HUES48 (cell line): ENCODE measurements around the gene BEAN1.
"Not testable (repeated sequence)": the region's sequence is repeated elsewhere in the genome, so short reads cannot be mapped to it uniquely, and the experiment has no call there.

Experiments used
- H3K27ac ChIP-seq: one replicate; pipeline ENCODE4 v1.7.0; 2013; ENCODE audit warnings: low read depth, low read length, inconsistent platforms
- H3K27me3 ChIP-seq: 2 replicates; pipeline ENCODE4 v1.6.1; 2013; ENCODE audit warnings: mild to moderate bottlenecking, low read length; ENCODE audit not compliant: control insufficient read depth, insufficient read depth
- H3K36me3 ChIP-seq: 2 replicates; pipeline ENCODE4 v1.6.1; 2013; ENCODE audit warnings: low read length; ENCODE audit not compliant: control insufficient read depth, insufficient read depth
- H3K4me1 ChIP-seq: 2 replicates; pipeline ENCODE4 v1.6.1; 2013; ENCODE audit warnings: mild to moderate bottlenecking, low read length; ENCODE audit not compliant: control insufficient read depth, insufficient read depth
- H3K4me3 ChIP-seq: 2 replicates; pipeline ENCODE4 v1.5.1; 2013; ENCODE audit warnings: mild to moderate bottlenecking, low read depth, low read length
- H3K9ac ChIP-seq: 2 replicates; pipeline ENCODE4 v1.6.1; 2013; ENCODE audit warnings: mild to moderate bottlenecking, low read depth, low read length, moderate library complexity
- H3K9me3 ChIP-seq: 2 replicates; pipeline ENCODE4 v1.6.1; 2013; ENCODE audit warnings: low read length; ENCODE audit not compliant: control insufficient read depth, insufficient read depth

Gene BEAN1

GRCh38 chr16:66460703-66461102 lies 33.6 kb downstream of the BEAN1 start:
- Histone ChIP-seq H3K4me1 (peaks cover 4% of the 10 kb centered on the region; the same call in 1 of the 2 replicates), H3K27ac (no peak overlapping the region), H3K36me3 (no peaks in the 10 kb centered on the region), H3K9ac (no peak overlapping the region), H3K9me3 (no peaks in the 10 kb centered on the region), H3K4me3 (no peak overlapping the region), H3K27me3 (no peaks in the 10 kb centered on the region; the same call in 1 of the 2 replicates)

DNA sequence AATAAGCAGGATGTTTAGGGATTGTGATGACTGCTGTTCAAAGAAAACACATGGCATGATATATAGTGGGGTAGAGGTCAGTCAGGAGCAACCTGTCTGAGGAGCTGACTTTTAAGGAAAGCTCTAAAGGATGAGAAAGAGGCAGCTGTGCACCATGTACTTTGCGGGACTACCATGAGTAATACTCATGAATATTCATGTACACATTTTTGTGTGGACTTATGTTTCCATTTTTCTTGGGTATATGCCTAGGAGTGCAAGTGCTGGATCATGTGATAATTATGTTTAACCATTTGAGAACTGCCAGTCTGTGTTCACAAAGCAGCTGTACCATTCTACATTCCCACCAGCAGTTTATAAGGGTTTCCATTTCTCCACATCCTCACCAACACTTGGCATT lies 35.8 kb downstream of the BEAN1 start:
- peaks cover 4% of the 10 kb centered on the region; the same call in 1 of the 2 replicates for H3K4me1 ChIP-seq

GRCh38 chr16:66465946-66466345 lies 38.9 kb downstream of the BEAN1 start:
- H3K27me3 ChIP-seq, H3K9me3 ChIP-seq, H3K36me3 ChIP-seq, H3K9ac ChIP-seq, H3K4me1 ChIP-seq, H3K27ac ChIP-seq, H3K4me3 ChIP-seq: not testable (repeated sequence)

More for the DNA sequence above, 35.8 kb downstream of the BEAN1 start:
- Histone ChIP-seq H3K27me3 (no peaks in the 10 kb centered on the region; the same call in 1 of the 2 replicates), H3K36me3 (no peaks in the 10 kb centered on the region), H3K9ac (no peak overlapping the region), H3K27ac (no peak overlapping the region), H3K4me3 (no peak overlapping the region), H3K9me3 (no peaks in the 10 kb centered on the region)

- not testable (repeated sequence) for H3K9me3 ChIP-seq, H3K4me1 ChIP-seq, H3K36me3 ChIP-seq, H3K4me3 ChIP-seq, H3K9ac ChIP-seq, H3K27me3 ChIP-seq, H3K27ac ChIP-seq
Observed at GRCh38 chr16:66466636-66467035, 39.5 kb downstream of the BEAN1 start.

- Histone ChIP-seq H3K4me3 (no peak overlapping the region), H3K27ac (no peak overlapping the region), H3K27me3 (no peaks in the 10 kb centered on the region; the same call in 1 of the 2 replicates), H3K4me1 (no peaks in the 10 kb centered on the region), H3K9me3 (no peaks in the 10 kb centered on the region), H3K36me3 (no peaks in the 10 kb centered on the region), H3K9ac (no peak overlapping the region)
Observed at GRCh38 chr16:66467611-66468010, 40.5 kb downstream of the BEAN1 start.

GRCh38 chr16:66468321-66468965 lies 41.3 kb downstream of the BEAN1 start:
- Histone ChIP-seq H3K4me3 (no peak overlapping the region), H3K36me3 (no peaks in the 10 kb centered on the region)

GRCh38 chr16:66469291-66469946 lies 42.3 kb downstream of the BEAN1 start:
- H3K27ac ChIP-seq: no peak overlapping the region
- H3K9me3 ChIP-seq: no peaks in the 10 kb centered on the region
- no peaks in the 10 kb centered on the region for H3K4me1 ChIP-seq
- H3K36me3 ChIP-seq: no peaks in the 10 kb centered on the region
- no peak overlapping the region for H3K4me3 ChIP-seq
- H3K9ac ChIP-seq: no peak overlapping the region
- H3K27me3 ChIP-seq: no peaks in the 10 kb centered on the region; the same call in 1 of the 2 replicates

More at GRCh38 chr16:66468321-66468965, 41.3 kb downstream of the BEAN1 start:
- Histone ChIP-seq H3K9ac (no peak overlapping the region), H3K27ac (no peak overlapping the region), H3K27me3 (no peaks in the 10 kb centered on the region; the same call in 1 of the 2 replicates), H3K4me1 (no peaks in the 10 kb centered on the region), H3K9me3 (no peaks in the 10 kb centered on the region)

- H3K9me3 ChIP-seq: no peaks in the 10 kb centered on the region
- no peak overlapping the region for H3K9ac ChIP-seq
- H3K27me3 ChIP-seq: peaks cover 3% of the 10 kb centered on the region
- no peaks in the 10 kb centered on the region for H3K4me1 ChIP-seq
- no peak overlapping the region for H3K4me3 ChIP-seq
- H3K36me3 ChIP-seq: no peaks in the 10 kb centered on the region
- no peak overlapping the region for H3K27ac ChIP-seq
Observed at GRCh38 chr16:66469947-66470546, 43.0 kb downstream of the BEAN1 start.

DNA sequence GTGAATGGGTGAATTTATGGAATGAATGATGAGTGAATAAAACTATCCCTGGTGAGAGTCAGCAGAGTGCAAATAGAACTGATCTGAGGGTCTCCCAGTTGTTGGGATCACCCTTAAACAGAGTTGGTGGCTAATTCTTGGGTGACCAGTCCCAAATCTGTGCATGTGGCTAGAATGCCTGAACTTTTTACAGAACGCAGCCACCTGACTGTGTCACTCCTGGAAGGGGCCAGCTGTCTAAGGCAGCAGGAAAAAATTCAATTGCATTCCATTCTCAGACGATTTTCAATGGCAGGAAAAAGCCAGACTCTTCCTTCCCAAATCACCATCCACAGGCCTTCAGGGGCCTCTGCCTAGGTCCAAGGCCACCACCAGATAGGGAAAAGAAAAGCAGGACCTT lies 43.5 kb downstream of the BEAN1 start:
- Histone ChIP-seq H3K27ac (no peak overlapping the region), H3K27me3 (peaks cover 3% of the 10 kb centered on the region), H3K9me3 (no peaks in the 10 kb centered on the region), H3K4me3 (no peak overlapping the region), H3K36me3 (no peaks in the 10 kb centered on the region), H3K9ac (no peak overlapping the region), H3K4me1 (no peaks in the 10 kb centered on the region)

GRCh38 chr16:66471264-66471663 lies 44.2 kb downstream of the BEAN1 start:
- peaks cover 3% of the 10 kb centered on the region; the same call in 1 of the 2 replicates for H3K27me3 ChIP-seq
- no peak overlapping the region for H3K4me3 ChIP-seq
- no peaks in the 10 kb centered on the region for H3K9me3 ChIP-seq
- no peaks in the 10 kb centered on the region for H3K36me3 ChIP-seq
- H3K9ac ChIP-seq: no peak overlapping the region
- no peak overlapping the region for H3K27ac ChIP-seq
- H3K4me1 ChIP-seq: no peaks in the 10 kb centered on the region
